HG03460 (cell line): Measurements from ENCODE around the gene HEY2.
"Not testable (repeated sequence)": the region's sequence is repeated elsewhere in the genome, so short reads cannot be mapped to it uniquely, and the experiment has no call there.

ENCODE experiments used
- ATAC-seq: cut with Tn5 transposase; IDR thresholded peaks from one replicate; pipeline ENCODE4 v1.9.1; 2021; ENCODE audit not compliant: unreplicated experiment

The HEY2 gene

GRCh38 chr6:125749173-125749864 lies at the start of gene HEY2:
HEY2 (plus strand) TSS chr6:125749632; CDS start chr6:125749777, 145 bp downstream.
- ATAC-seq, result peak; percentile 87

DNA sequence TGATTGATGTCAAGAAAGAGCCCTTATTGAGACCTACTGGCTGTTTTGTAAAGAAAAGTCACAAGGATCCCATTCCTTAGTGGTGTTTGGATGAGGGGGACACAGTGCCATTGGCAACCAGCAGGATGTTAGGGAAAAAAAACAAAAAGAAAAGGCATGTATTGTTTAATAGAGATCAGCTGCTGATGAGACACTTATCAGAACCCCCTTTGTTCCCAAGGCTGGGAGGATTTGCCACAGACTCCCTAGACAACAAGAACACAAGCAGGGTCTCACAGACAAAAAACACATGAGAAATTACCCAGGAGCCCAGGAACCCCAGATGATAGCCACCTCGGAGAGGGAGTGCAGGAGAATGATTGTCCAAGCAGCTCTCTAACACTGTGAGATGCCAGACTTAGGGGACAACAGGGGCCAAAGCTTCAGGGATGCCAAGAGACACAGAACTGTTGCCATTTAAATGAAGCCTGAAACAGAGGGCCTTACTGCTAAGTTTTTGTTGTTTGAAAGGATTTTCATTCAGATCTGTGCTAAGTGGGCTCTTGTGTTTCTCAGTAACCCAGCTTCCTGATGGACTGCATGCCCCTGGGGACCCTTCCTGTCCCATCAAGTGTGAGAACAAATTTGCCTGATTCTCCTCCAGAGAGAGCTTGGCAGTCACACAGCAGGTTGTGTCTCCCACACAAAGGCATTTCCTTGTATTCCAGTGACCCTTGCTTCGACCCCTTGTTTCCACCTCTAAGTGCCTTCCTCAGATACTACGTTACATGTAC lies 48.7 kb upstream of the HEY2 start:
- ATAC-seq, result no peak

GRCh38 chr6:125701354-125701668 lies 48.1 kb upstream of the HEY2 start:
- no peak for ATAC-seq

GRCh38 chr6:125703882-125704281 lies 45.5 kb upstream of the HEY2 start:
- ATAC-seq, result not testable (repeated sequence)

- ATAC-seq, result no peak
Observed at GRCh38 chr6:125707615-125708243, 41.7 kb upstream of the HEY2 start.

DNA sequence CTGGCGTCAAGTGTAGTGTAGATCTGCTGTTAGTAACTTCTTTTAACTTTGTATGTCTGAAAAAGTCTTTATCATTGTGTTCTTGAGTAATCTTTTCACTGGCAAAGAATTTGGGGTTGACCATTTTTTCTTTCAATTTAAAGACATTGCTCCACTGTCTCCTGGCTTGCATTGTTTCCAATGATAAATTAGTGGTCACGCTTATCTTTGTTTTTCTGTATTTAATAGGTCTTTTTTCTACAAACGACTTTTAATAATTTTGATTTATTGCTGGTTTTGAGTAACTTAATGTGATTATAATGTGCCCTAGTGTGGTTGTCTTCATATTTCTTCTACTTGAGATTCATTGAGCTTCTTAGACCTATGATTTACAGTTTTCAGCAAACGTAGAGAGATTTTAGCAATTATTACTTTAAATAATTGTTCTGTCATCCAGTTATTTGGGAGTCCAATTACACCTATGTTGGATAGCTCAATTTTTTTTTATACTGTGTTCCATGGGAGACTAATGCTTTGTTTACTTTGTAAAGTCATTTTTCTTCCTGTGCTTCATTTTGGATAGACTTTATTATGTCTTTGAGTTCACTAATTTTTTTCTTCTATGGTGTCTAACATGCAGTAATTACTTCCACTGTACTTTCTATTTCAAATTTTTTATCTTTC lies 38.3 kb upstream of the HEY2 start:
- no peak for ATAC-seq

DNA sequence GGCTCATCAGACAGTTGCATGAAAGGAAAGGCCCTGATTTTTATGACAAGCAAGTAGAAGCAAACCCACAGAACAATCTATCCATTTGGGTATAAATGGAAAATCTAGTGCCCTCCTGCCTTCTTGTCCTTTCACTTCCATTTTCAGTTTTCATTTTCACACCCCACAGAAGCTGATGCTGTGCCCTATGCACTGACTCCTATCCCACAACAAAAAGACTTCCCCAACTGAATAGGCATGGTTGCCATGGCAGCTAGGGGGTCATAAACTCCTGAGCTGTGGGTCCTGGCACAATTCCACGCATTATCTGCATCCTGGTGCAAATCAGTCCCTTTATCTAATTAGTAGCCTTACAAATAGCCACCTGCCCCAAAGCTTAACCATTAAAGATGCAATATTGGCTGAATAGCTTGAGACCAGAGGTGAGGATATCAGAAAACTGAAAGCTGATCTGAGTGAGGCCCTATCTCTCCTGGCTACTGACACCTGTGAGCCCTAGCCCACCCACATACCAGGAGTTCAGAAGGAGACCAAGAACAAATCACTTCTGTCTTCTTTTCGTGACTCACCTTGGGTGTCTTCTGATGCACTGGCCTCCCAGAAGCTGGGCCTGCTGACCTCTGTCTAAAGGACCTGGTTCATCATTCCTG lies 34.9 kb upstream of the HEY2 start:
- ATAC-seq, result peak; percentile 57

DNA sequence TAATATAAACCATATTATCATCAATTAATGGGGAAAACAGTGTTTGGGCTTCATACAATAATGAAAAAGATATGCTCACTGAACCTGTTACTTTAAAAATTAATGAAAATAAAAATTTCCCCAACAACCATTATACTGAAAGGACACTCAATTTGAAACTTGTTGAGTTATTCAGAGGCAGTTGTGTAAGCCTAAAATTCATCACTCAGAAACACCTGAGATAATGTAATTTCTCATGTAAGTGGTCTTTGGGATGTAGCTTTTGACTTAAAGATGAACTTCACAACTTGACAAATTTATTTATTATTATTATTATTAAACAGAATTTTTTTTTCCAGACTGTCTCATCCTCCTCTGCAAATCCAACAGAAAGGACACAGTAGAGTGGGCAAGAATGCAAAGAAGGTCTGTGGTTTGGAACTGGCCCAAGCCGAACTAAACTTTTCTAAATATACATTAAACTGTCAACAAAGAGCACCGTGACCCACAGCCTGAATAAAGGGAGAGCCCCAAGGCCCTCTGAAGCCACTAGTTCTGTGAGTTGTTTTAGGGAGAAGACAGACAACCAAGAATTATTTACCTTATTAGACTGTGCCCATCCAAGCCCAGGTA lies 32.2 kb upstream of the HEY2 start:
- ATAC-seq, result peak; percentile 85

DNA sequence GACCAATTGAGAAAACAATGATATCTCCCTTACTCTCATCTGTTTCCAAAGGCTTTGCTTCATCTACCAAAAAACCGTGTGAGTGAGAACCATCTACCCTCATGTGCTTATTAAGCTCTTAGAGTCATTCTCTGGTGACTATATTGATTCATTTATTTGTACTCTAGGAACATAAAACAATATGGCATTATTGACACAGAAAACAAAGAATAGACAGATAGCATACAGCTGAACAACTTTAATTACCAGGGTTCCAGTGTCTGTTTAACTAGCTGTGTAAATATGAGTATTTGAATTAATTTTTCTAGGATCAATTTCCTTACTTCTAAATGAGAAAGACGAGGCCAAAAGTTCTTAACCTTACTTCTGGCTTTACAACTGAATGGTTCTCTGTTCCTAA lies 31.3 kb upstream of the HEY2 start:
- ATAC-seq, result no peak

- no peak for ATAC-seq
Observed at GRCh38 chr6:125722886-125723285, 26.5 kb upstream of the HEY2 start.

GRCh38 chr6:125727216-125727615 lies 22.2 kb upstream of the HEY2 start:
- ATAC-seq, result no peak

DNA sequence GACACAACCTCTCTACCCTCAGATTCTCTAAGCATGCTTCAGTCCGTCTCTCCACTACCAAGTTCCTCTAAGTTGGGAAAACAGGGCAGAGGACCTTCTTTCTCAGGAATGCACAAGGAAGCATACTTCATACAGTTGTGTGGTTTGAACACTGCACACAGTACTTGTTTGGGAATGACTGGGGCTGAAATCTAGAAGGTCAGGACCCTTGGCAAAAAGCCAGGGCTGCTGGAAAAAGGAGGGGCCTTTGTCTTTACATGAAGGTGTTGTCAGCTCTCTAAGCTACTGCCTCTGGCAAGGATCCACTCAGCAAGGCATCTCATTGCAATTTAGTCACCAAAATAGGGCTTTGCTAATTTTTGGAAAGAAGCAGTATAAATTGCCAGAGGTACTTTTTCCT lies 20.7 kb upstream of the HEY2 start:
- no peak for ATAC-seq

- ATAC-seq, result no peak
Observed at GRCh38 chr6:125729983-125730382, 19.4 kb upstream of the HEY2 start.

GRCh38 chr6:125732398-125732797 lies 17.0 kb upstream of the HEY2 start:
- ATAC-seq, result no peak

GRCh38 chr6:125733516-125734300 lies 15.7 kb upstream of the HEY2 start:
- no peak for ATAC-seq

- ATAC-seq, result no peak
Observed at GRCh38 chr6:125738276-125738675, 11.2 kb upstream of the HEY2 start.

- no peak for ATAC-seq
Observed at GRCh38 chr6:125739364-125739763, 10.1 kb upstream of the HEY2 start.

- ATAC-seq, result no peak
Observed at GRCh38 chr6:125741336-125741735, 8.1 kb upstream of the HEY2 start.

GRCh38 chr6:125742024-125742423 lies 7.4 kb upstream of the HEY2 start:
- no peak for ATAC-seq
